H9 (cell line): Measurements from ENCODE around the gene PLCXD1. TPM values are rescaled to one million over a fixed set of nuclear protein-coding genes. Genes with fewer than 3 reads are reported as not detected.
A peak's percentile ranks its signal among the peaks of the same experiment; 100 is the strongest.
"Not testable (repeated sequence)": the region's sequence is repeated elsewhere in the genome, so short reads cannot be mapped to it uniquely, and the experiment has no call there.

ENCODE experiments used
- DNase-seq: peaks from one replicate; pipeline ENCODE4 v3.0.0-alpha.2; 2017
- H2AFZ ChIP-seq: one replicate; pipeline ENCODE4 v1.6.1; 2013; ENCODE audit warnings: mild to moderate bottlenecking, low read length, control low read depth, moderate library complexity
- H2AK5ac ChIP-seq: 2 replicates; pipeline ENCODE4 v1.6.1; 2013; ENCODE audit warnings: low read length, control low read depth, mixed read lengths; ENCODE audit not compliant: insufficient read length
- H2BK120ac ChIP-seq: one replicate; pipeline ENCODE4 v1.6.1; 2013; ENCODE audit warnings: low read depth, mild to moderate bottlenecking, low read length, control low read depth, inconsistent platforms; ENCODE audit not compliant: poor library complexity, severe bottlenecking
- H2BK12ac ChIP-seq: 2 replicates; pipeline ENCODE4 v1.6.1; 2013; ENCODE audit warnings: low read length, control low read depth, mixed read lengths, low read depth; ENCODE audit not compliant: insufficient read length
- H2BK15ac ChIP-seq: 2 replicates; pipeline ENCODE4 v1.6.1; 2013; ENCODE audit warnings: low read depth, low read length, control low read depth
- H2BK20ac ChIP-seq: one replicate; pipeline ENCODE4 v1.6.1; 2013; ENCODE audit warnings: low read depth, mild to moderate bottlenecking, low read length, control low read depth, inconsistent platforms; ENCODE audit not compliant: poor library complexity, severe bottlenecking
- H2BK5ac ChIP-seq: 2 replicates; pipeline ENCODE4 v1.6.1; 2013; ENCODE audit warnings: low read length, control low read depth, mixed read lengths; ENCODE audit not compliant: insufficient read length
- H3K14ac ChIP-seq: 2 replicates; pipeline ENCODE4 v1.6.1; 2013; ENCODE audit warnings: low read length, control low read depth; ENCODE audit not compliant: insufficient read depth
- H3K18ac ChIP-seq: 2 replicates; pipeline ENCODE4 v1.6.1; 2013; ENCODE audit warnings: low read depth, mild to moderate bottlenecking, mixed read lengths, low read length, control low read depth; ENCODE audit not compliant: insufficient read length
- H3K23ac ChIP-seq: 2 replicates; pipeline ENCODE4 v1.6.1; 2013; ENCODE audit warnings: low read length, control low read depth, mixed read lengths, low read depth; ENCODE audit not compliant: insufficient read length
- H3K23me2 ChIP-seq: 2 replicates; pipeline ENCODE4 v1.6.1; 2013; ENCODE audit warnings: low read depth, mild to moderate bottlenecking, mixed read lengths, low read length, control low read depth; ENCODE audit not compliant: insufficient read length, poor library complexity, severe bottlenecking
- H3K27ac ChIP-seq: 2 replicates; pipeline ENCODE4 v1.5.1; 2013; ENCODE audit warnings: low read length, control low read depth, mixed read lengths, low read depth; ENCODE audit not compliant: insufficient read length
- H3K27me3 ChIP-seq: 2 replicates; pipeline ENCODE4 v1.6.1; 2013; ENCODE audit warnings: low read length, control low read depth, inconsistent platforms; ENCODE audit not compliant: insufficient read depth
- H3K4ac ChIP-seq: 2 replicates; pipeline ENCODE4 v1.6.1; 2013; ENCODE audit warnings: low read depth, mild to moderate bottlenecking, control low read depth, inconsistent platforms, low read length, moderate library complexity
- H3K4me1 ChIP-seq: 2 replicates; pipeline ENCODE4 v1.6.1; 2013; ENCODE audit warnings: low read length, control low read depth, inconsistent platforms; ENCODE audit not compliant: insufficient read depth
- H3K4me2 ChIP-seq: 2 replicates; pipeline ENCODE4 v1.6.1; 2013; ENCODE audit warnings: low read length, control low read depth, mixed read lengths; ENCODE audit not compliant: insufficient read length, insufficient read depth
- H3K56ac ChIP-seq: 2 replicates; pipeline ENCODE4 v1.6.1; 2013; ENCODE audit warnings: low read depth, mild to moderate bottlenecking, mixed read lengths, low read length, control low read depth; ENCODE audit not compliant: insufficient read length
- H3K79me1 ChIP-seq: 2 replicates; pipeline ENCODE4 v1.6.1; 2013; ENCODE audit warnings: low read depth, mild to moderate bottlenecking, moderate library complexity, low read length, control low read depth, inconsistent platforms; ENCODE audit not compliant: insufficient read depth, poor library complexity, severe bottlenecking
- H3K79me2 ChIP-seq: 2 replicates; pipeline ENCODE4 v1.6.1; 2013; ENCODE audit warnings: low read length, control low read depth, inconsistent platforms; ENCODE audit not compliant: insufficient read depth
- H3K9ac ChIP-seq: 2 replicates; pipeline ENCODE4 v1.6.1; 2013; ENCODE audit warnings: low read length, control low read depth, mixed read lengths; ENCODE audit not compliant: insufficient read length; ENCODE audit errors: extremely low read depth
- H3K9me3 ChIP-seq: one replicate; pipeline ENCODE4 v1.6.1; 2013; ENCODE audit warnings: low read depth, low read length, inconsistent platforms; ENCODE audit not compliant: control insufficient read depth
- H3T11ph ChIP-seq: one replicate; pipeline ENCODE4 v1.6.1; 2013; ENCODE audit warnings: mild to moderate bottlenecking, low read length, control low read depth, inconsistent platforms
- H4K20me1 ChIP-seq: one replicate; pipeline ENCODE4 v1.6.1; 2013; ENCODE audit not compliant: control insufficient read depth, insufficient read length, insufficient read depth
- H4K5ac ChIP-seq: 2 replicates; pipeline ENCODE4 v1.6.1; 2013; ENCODE audit warnings: low read depth, mild to moderate bottlenecking, mixed read lengths, low read length, control low read depth; ENCODE audit not compliant: insufficient read length
- H4K8ac ChIP-seq: replicated peaks from 2 replicates; pipeline ENCODE4 v1.6.1; 2013; ENCODE audit warnings: low read length, control low read depth, mixed read lengths, low read depth; ENCODE audit not compliant: insufficient read length
- H4K91ac ChIP-seq: 2 replicates; pipeline ENCODE4 v1.6.1; 2013; ENCODE audit warnings: low read depth, mild to moderate bottlenecking, moderate library complexity, mixed read lengths, low read length, control low read depth; ENCODE audit not compliant: insufficient read length
- H3K27ac Mint-ChIP-seq, 3 experiments: 2 replicates in 2 of 3; 3 replicates in 1 of 3; pipeline ENCODE4 v1.8.0; 2020 to 2021; ENCODE audit warnings: mixed read lengths in 3 of 3, mild to moderate bottlenecking in 1 of 3, moderate library complexity in 1 of 3
- H3K27me3 Mint-ChIP-seq: 2 replicates; pipeline ENCODE4 v1.8.0; 2021; ENCODE audit warnings: low read depth, mild to moderate bottlenecking, moderate library complexity, mixed read lengths
- H3K36me3 Mint-ChIP-seq, 3 experiments: 2 replicates in 2 of 3; 3 replicates in 1 of 3; pipeline ENCODE4 v1.8.0; 2020 to 2021; ENCODE audit warnings: low read depth in 3 of 3, mixed read lengths in 3 of 3; ENCODE audit not compliant: insufficient read depth in 1 of 3
- H3K4me1 Mint-ChIP-seq, 2 experiments: 2 replicates each; pipeline ENCODE4 v1.8.0; 2020; ENCODE audit warnings: mixed read lengths in 2 of 2
- H3K4me3 Mint-ChIP-seq, 2 experiments: 2 replicates in 1 of 2; 3 replicates in 1 of 2; pipeline ENCODE4 v1.8.0; 2020 to 2021; ENCODE audit warnings: mild to moderate bottlenecking in 2 of 2, mixed read lengths in 2 of 2, moderate library complexity in 1 of 2
- H3K9me3 Mint-ChIP-seq, 2 experiments: 2 replicates in 1 of 2; 3 replicates in 1 of 2; pipeline ENCODE4 v1.8.0; 2020; ENCODE audit warnings: mild to moderate bottlenecking in 2 of 2, mixed read lengths in 2 of 2, moderate library complexity in 1 of 2
- CTCF ChIP-seq: fragments of 200-600 bp; sonication (generic); conservative IDR thresholded peaks from 3 replicates; pipeline ENCODE4 v1.8.0; 2021; ENCODE audit warnings: antibody characterized with exemption, mild to moderate bottlenecking
- WGBS: extraction: QIAGEN DNeasy Blood & Tissue Kit; methylation state at CpG from one replicate; pipeline ENCODE4 v1.1.7; 2013; ENCODE audit warnings: missing lambda C conversion rate, low lambda C conversion rate, mixed read lengths; ENCODE audit not compliant: insufficient read length; ENCODE audit errors: extremely low coverage; 5-methylcytosine and 5-hydroxymethylcytosine counted together
- total RNA-seq: library from RNA; stranded (reverse); gene quantifications from 2 replicates; pipeline ENCODE4 v1.2.1, GENCODE V29; 2021

The PLCXD1 gene
- total RNA-seq, 1 experiment from 2014 or later = 96.5 TPM

GRCh38 chrX:350534-351323 is 69.5 kb downstream of the PLCXD1 start:
- Mint-ChIP-seq H3K36me3 (peaks cover 10 to 50% (median 46%) of the 10 kb centered on the region in 3 experiments; a peak in 6 of 7 replicates), H3K27ac (peak overlapping the region in 2 of 3 experiments; percentile 87; a peak in 2 of 7 replicates), H3K27me3 (no peaks in the 10 kb centered on the region; the same call in 1 of the 2 replicates), H3K4me1 (0 out of 4 replicates have a peak, but pooled peaks cover 0 to 3% of the 10 kb centered on the region in 2 experiments), H3K9me3 (no peaks in the 10 kb centered on the region), H3K4me3 (no peak overlapping the region)
- H2AK5ac ChIP-seq = no peak overlapping the region
- H2BK120ac ChIP-seq = no peak overlapping the region
- no peak overlapping the region for H3K56ac ChIP-seq
- no peak overlapping the region for H3T11ph ChIP-seq
- H2AFZ ChIP-seq = no peak overlapping the region
- no peaks in the 10 kb centered on the region for H3K4me1 ChIP-seq
- H3K23me2 ChIP-seq = no peaks in the 10 kb centered on the region
- H2BK20ac ChIP-seq = no peak overlapping the region
- no peak overlapping the region for H3K18ac ChIP-seq
- H2BK15ac ChIP-seq = no peak overlapping the region
- no peaks in the 10 kb centered on the region; the same call in 1 of the 2 replicates for H3K79me2 ChIP-seq
- no peak overlapping the region; the same call in 1 of the 2 replicates for H3K14ac ChIP-seq
- no peak overlapping the region for H2BK12ac ChIP-seq
- WGBS = no CpG with 5 or more reads among the region's 61 CpGs
- no peak for DNase-seq
- H4K5ac ChIP-seq = no peak overlapping the region
- no peak overlapping the region for H4K91ac ChIP-seq
- no peak overlapping the region for H4K8ac ChIP-seq
- no peaks in the 10 kb centered on the region for H4K20me1 ChIP-seq
- no peak overlapping the region for H2BK5ac ChIP-seq
- TF ChIP-seq CTCF = no peak
- no peak overlapping the region for H3K27ac ChIP-seq
- H3K27me3 ChIP-seq = no peaks in the 10 kb centered on the region
- H3K9ac ChIP-seq = no peak overlapping the region
- H3K79me1 ChIP-seq = peaks cover 3% of the 10 kb centered on the region
- no peaks in the 10 kb centered on the region for H3K9me3 ChIP-seq
- H3K23ac ChIP-seq = no peak overlapping the region
- H3K4me2 ChIP-seq = no peak overlapping the region
- no peak overlapping the region for H3K4ac ChIP-seq

- not testable (repeated sequence) for H3K27ac ChIP-seq, H3K18ac ChIP-seq, H3K9ac ChIP-seq, H4K8ac ChIP-seq, H2BK15ac ChIP-seq, H3K4me3 Mint-ChIP-seq, H3K27me3 Mint-ChIP-seq, H3K4me1 ChIP-seq, H4K5ac ChIP-seq, H3K14ac ChIP-seq, H2AK5ac ChIP-seq, H3K79me2 ChIP-seq, H3K9me3 ChIP-seq, H3K4ac ChIP-seq, H4K20me1 ChIP-seq, H4K91ac ChIP-seq, H2BK120ac ChIP-seq, H2BK5ac ChIP-seq, H2AFZ ChIP-seq, H3K79me1 ChIP-seq, H3K27ac Mint-ChIP-seq, DNase-seq, H3K27me3 ChIP-seq, H3K4me1 Mint-ChIP-seq, H3K9me3 Mint-ChIP-seq, H3K56ac ChIP-seq, H2BK12ac ChIP-seq, H3K23ac ChIP-seq, H3K4me2 ChIP-seq, H2BK20ac ChIP-seq, H3K23me2 ChIP-seq, H3T11ph ChIP-seq
- peaks cover 10 to 54% (median 50%) of the 10 kb centered on the region in 3 experiments; a peak in 6 of 7 replicates for H3K36me3 Mint-ChIP-seq
- no CpG with 5 or more reads among the region's 13 CpGs for WGBS
Observed at GRCh38 chrX:351324-351641, 70.1 kb downstream of the PLCXD1 start.
